HG03439 (cell line): Measurements from ENCODE around the gene STOML1.
"Not testable (repeated sequence)": the region's sequence is repeated elsewhere in the genome, so short reads cannot be mapped to it uniquely, and the experiment has no call there.

Experiments used
- ATAC-seq: cut with Tn5 transposase; IDR thresholded peaks from one replicate; pipeline ENCODE4 v1.9.1; 2021; ENCODE audit warnings: mild to moderate bottlenecking, moderate library complexity; ENCODE audit not compliant: unreplicated experiment

STOML1 gene

DNA sequence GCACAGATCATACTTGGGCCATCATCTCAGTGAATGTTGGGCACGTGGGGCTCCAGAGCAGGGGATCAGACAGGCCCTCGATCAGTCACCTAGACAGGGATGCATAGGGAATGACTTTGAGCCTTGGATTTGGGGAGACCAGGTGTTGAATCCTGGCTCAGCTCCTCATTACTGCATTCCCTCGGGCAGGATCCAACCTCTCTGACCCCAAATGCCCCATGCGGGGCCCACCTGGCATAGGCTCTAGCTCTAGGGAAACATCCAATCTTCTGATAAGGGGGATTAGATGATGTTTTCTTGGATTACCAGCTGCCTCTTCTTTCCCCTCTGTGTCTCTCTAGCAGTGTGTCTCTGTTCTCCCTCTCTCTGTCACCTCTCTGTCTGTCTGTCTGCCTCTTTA, 43.1 kb downstream of the STOML1 start:
- no peak for ATAC-seq

DNA sequence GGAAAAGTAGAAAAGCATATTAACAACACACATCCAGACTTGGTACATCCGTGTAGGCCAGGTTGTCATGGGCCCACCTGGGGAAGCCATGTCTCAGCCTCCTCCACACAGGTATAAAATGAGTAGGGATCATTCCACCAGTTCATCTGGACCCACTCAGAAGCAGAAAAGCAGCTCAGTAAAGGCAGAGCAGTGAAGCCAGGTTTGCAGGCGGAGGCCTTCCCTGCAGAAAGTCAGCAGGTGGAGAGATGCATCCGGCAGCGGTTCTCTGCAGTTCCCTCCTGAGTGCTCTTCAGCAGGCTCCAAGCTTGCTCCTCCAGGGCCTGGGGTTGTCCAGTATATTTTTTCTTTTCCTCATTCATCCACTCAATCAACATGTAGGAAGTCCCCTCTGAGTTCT, 43.7 kb downstream of the STOML1 start:
- ATAC-seq, result no peak

DNA sequence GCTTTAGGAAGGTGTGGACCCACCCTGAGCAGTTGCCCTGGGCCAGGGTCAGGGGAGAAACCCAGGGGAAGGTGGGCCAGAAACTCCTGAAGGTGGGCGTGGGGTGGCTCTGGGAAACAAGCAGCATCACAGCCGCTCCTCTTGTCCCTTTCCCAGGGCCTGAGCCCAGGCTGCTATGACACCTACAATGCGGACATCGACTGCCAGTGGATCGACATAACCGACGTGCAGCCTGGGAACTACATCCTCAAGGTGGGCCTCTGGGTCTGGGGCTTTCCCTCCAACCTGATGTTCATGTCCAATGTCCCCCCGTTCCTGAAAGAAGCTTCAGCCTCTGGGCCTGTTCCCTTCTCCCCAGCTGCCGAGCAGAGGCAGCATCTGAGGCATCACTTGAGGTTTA, 44.4 kb downstream of the STOML1 start:
- no peak for ATAC-seq

DNA sequence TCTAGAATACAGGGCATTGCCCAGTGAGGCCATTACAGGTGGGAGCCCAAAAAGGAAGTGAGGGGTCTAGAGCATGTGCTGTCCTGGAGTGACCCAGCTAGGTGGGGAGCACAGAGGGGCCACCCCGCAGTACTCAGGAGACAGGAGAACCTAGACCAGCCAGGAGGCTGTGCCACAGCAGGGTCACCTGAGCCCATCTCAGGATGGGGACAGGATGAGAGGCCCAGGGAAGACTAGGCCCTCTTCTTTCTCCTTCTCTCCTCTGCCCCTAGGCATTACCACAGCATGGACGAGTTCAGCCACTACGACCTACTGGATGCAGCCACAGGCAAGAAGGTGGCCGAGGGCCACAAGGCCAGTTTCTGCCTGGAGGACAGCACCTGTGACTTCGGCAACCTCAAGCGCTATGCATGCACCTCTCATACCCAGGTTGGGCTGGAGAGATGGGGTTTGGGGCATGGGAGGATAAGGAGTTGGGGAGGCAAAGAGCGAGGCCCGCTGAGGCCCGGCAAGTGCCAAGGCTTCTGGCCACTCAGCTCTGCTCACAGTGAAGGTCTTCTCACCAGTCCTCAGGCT, 45.2 kb downstream of the STOML1 start:
- no peak for ATAC-seq

DNA sequence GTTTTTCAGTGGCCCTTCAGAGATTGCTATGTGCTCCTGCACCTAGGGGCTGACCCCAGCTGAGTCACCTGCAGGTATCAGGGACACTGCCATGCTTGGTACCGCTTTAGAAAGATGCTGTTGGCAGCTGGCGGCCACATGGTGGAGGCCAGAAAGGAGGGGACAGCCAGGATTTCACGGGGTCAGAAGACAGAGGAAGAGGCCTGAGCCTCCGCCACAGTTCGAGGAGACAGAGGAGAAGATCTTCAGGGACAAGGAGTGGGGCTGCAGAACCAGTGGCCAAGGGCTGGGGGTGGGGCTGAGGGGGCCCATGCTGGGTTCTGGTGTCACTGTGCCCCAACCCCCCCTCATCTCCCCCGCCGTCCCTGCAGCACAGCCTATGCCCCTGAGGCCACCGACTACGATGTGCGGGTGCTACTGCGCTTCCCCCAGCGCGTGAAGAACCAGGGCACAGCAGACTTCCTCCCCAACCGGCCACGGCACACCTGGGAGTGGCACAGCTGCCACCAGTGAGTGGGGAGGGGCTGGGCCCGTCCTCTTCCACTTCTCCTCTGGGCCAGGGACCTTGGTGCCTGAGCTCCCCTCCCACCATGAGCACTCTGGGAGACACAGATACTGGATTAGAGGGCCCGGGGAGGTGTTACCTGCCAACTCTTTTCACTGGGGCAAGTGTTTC, 45.9 kb downstream of the STOML1 start:
- ATAC-seq, result no peak

DNA sequence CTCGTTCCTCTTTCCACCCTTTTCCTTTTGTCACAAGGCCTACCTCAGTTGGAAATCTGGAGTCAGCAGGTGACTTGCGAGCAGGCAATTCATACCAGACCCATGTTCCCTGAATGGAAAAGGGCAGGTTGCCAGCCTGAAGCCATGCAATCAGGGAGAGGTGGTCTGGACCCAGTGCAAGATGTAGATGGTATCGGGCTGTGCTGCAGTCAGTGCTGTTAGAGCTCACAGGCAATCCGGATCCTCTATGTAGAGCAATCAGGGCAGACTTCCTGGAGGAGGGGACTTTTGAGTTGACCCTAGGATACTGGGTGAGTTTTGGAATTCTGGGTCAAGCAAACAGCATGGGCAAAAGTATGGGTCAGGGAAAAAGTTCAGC, 47.0 kb downstream of the STOML1 start:
- no peak for ATAC-seq

DNA sequence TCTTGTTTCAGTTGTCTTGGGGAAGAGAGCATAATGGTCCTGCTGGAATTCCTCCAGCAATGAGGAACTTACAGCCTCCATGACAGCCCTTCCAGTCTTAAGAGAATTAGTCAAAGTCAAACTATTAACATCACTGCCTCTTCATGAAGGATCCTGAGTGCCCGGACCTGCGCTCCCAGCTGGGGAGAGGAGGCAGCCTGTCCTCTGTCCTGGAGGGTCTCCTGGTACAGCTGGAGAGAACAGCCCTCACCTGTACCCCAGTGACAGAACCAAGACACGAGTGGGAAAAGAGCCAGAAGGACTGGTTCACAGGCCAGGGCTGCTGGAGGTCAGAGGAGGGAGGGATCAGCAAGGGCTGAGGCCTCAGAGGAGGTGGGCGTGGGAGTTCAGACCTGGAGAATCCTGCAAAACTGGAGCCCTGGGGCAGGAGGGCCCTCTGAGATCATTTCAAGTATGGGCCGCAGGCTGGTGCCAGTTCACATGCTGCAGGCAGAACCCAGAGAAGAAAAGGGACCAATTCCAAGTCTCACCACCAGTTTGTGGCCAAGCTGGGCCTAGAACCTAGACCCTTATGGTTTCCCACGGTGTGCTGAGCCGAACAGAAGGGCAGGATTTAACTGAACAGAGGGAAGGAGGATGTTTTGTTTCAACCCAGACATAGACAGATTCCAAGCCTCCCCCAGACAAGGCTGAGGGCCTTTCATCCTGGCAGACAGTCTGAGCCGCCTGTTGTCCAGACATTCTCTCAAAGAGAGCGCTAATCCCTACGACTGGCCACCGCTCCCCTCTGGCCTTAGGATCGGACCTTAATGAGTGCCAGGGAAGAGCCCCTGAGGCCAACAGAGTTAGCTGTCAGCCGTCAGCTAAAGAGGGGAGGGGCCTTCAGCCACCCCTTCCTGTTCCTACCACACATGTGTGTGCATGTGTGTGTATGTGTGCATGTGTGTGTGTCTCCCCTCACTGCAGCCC, 47.6 kb downstream of the STOML1 start:
- no peak for ATAC-seq

DNA sequence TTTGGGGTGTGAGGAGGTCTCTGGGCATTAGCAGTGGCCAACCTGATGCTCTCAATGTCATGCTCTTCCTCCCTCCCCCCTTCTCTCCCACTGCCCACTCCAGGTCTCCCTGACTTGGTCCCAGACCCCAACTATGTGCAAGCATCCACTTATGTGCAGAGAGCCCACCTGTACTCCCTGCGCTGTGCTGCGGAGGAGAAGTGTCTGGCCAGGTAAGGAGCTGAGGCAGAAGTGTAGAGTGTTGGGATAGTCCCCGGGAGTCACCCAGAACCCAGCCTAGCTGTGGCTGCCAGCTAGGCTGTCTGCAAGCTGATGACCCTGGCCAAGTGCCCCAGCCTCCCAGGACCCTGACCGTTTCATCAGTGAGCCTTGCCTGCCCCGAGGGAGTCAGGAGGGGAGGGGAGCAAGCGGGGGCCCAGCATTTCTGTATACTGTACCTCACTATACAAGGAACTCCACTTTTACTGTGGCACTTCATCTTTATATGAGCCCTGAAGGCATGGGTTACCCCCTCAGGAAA, 49.3 kb downstream of the STOML1 start:
- no peak for ATAC-seq

DNA sequence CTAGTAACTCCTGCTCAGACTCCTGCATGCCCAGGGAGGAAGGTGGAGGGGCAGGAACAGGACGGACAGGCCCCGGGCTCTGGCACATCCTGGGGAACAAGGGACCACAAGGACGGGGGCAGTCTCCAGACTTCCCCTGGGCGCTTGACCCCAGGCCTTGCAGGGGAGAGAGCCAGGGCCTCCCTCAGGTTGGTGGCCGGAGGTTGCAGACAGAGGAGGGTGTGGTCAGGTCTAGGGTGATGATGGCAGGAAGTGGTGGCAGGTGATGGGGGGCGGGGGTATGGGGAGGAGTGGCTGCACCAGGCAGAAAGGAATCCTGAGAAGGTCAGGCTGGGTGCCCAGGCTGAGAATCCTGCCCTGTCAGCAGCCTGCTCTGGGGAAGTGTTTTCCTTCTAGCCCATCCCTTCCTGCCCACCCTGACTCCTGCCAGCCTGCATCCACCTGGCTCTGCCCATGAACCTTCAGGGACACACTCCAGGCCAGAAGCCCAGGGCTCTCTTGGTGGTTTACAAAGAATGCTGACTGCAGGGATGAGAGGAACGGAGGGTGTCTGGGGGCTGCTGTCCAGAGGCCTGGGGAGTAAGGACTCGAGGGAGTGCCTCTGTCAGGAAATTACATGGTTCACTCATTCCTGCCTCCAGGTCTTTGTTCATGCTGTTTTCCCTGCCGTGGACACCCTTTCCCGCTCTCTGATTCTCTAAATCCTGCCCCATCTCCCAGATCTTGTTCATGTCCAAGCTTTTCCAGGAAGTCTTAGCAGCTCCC, 50.0 kb downstream of the STOML1 start:
- no peak for ATAC-seq

DNA sequence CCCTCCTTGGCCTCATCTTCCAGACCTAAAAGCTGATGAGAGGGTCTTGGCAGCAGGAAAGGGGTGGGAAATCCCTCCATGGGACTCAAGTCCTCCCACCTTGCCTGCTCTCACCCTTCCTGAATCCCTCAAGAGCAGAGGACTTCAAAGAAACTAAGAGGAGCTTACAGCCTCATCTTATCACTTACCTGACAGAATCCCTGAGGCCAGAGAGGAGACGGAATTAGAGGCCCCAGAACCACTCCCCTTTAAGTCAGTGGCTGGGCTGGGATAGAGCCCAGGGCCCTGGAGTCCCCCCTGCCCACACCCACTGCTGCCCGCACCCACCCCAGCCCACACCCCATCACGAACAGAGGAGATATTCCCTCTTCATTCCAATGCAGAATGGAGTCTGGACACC, 50.6 kb downstream of the STOML1 start:
- ATAC-seq, result no peak

DNA sequence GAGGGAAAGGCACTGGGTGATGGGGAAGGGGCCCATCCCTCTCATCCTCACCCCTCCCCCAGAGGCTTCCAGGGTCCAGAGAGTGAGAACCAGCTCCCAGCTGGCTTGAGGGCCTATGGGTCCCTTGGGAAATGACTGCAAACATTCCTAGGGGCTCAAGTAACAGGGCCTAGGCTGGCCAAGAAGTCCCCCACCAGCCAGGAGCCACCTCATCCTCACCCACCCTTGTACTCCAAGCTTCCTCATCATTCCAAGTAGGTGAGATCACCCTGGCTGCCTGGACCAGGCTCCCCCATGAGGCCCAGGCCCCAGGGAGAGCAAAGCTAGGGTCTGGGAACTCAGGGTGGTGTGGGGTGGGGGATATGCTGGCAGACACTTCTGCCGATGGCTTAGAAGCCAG, 51.1 kb downstream of the STOML1 start:
- ATAC-seq, result no peak

DNA sequence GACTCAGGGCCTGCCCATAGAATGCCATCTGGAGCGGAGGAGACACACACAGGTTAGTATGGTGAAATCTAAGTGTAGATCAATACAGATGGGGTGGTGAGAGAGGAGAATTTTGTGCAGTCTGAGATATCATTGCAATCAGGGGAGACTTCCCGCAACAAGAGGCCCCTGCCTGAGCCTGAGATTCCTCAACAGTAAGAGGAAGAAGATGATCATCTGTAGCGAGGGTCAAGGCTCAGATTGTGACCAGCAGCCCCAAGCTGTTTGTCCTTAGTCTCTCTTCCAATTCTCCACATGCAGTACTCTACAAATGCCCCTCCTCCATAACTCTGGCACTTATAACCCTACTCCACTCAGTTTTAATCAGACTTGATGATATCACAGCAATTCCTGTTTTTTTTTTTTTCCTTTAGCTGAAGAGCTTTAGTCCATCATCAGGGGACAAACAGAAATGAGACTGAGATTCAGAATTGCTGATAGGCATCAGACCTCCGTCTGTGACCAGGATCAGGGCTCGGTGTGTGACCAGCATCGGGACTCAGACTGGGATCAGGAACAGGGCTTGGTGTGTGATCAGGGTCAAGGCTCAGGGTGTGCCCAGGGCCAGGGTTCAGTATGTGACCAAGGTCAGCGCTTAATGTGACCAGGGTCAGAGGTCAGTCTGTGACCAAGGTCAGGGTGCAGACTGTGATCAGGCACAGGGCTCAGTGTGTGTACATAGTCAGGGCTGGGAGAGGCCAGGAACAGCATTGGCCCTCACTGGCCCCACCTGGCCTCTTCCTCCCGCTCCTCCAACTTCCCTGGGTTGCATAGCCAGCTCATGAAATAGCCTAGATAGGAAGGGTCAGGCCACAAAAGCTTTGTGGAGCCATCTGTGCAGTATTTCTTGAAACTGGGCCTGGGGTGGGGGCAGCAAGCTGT, 51.8 kb downstream of the STOML1 start:
- no peak for ATAC-seq

DNA sequence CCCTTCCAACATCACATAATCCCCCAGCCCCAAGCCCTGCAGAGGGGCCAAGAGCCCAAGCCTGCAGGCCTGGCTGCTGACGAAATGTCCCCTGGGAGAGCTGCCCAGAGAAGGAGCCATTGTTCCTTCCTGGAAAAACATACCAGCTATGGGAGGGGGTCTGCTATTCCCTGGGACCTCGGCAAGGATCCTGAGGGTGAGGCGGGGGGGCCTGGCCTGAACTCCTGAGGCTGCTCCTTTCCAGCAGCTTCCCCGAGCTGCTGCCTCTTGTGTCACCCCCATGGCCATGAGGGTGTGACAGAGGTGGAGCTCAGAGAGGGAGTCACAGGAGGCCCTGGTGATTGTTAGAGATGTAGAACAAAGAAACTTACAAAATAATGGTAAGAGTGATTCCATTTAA, 53.0 kb downstream of the STOML1 start:
- ATAC-seq, result no peak

DNA sequence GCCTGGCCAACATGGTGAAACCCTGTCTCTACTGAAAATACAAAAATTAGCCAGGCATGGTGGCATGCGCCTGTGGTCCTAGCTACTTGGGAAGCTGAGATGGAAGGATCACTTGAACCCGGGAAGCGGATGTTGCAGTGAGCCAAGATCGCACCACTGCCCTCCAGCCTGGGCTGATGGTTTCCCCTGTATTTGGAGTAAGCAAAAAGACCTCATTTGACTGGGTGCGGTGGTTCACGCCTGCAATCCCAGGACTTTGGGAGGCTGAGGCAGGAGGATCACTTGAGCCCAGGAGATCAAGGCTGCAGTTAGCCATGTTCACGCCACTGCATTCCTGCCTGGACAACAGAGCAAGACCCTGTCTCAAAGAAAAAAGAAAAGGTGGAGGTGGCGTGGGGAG, 53.6 kb downstream of the STOML1 start:
- ATAC-seq, result not testable (repeated sequence)

DNA sequence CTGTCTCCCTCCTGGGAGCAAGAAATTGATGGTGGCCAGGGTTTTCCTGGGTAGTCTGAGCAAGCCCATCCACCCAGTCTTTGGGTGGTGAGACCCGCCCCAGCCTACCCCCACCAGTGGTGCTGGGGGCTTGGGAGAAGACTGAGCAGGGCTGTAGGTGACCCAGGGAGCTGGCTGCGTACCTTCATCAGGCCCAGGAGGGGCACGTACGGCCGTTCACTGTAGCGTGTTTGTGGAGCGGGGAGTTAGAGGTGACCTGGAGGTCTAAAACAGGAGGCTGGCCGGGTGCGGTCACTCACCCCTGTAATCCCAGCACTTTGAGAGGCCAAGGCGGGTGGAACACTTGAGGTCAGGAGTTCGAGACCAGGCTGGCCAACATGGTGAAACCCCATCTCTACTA, 54.4 kb downstream of the STOML1 start:
- ATAC-seq, result no peak

DNA sequence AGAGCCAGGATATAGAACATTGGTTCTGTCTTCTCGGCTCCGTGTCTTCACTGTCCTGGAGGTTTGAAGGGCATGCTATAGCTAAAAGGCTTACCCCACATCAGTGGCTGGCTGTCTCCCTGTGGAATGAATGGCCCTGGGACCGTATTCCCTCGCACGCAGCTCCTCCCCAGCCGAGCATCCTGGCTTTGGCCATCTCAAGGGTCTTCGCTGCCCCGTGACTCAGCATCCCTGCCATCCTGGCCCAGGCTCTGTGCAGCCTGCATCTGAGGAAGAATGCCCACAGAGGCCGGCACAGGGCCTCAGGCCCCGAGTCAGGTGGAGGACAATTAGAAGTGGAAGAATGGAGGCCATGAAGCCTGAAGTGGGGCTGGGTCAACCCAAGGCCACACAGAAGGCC, 54.8 kb downstream of the STOML1 start:
- ATAC-seq, result no peak

DNA sequence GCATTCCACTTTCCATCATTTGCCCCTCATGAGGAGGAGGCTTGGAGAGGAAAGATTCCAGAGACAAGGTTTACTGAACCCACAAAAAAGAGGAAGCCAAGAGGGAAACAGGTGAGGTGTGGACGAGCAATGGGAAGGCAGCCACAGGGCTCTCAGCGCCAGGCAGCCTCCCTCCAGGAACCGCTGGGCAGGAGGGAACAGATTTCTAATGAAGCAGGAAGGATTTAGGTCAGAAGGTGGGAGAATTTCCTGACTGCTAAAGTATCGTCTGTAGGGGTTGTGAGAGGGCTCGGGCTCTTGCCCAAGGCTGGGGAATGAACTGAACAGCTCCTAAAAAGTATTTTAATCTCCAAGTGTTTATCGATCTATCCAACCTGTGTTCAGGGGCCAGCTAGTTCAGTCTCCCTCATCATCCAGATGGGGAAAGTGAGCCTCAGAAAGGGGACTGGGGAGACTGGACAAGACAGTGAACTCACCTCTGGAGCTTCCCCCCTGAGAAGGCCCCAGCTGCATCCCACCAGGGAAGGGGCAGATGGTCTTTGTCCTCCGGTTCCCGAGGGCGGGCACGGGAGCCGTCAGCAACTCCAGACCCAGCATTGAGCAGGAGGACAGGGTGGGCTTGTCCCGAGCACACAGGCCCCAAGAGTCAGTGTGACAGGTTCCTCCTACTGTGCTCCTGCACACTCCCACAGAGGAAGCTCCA, 55.4 kb downstream of the STOML1 start:
- ATAC-seq, result no peak

DNA sequence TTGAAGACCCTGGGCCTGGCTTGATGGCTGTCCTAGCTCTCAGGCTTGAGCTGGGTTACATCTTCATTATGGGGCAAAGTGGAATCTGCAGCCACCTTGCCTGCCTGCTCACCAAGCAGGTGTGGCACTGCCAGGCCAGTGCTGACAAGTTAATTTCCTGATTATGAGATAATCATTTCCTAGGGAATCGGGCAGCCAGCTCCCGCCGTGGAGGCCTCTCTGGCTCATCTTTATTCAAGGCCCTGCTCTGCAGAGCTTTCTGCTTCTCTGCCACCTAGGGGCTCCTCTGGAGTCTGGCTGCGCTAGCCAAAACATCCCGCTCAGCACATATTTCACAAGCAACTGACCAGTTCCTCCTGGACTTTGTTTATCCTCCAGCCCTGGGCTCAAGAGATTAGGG, 55.9 kb downstream of the STOML1 start:
- ATAC-seq, result no peak

DNA sequence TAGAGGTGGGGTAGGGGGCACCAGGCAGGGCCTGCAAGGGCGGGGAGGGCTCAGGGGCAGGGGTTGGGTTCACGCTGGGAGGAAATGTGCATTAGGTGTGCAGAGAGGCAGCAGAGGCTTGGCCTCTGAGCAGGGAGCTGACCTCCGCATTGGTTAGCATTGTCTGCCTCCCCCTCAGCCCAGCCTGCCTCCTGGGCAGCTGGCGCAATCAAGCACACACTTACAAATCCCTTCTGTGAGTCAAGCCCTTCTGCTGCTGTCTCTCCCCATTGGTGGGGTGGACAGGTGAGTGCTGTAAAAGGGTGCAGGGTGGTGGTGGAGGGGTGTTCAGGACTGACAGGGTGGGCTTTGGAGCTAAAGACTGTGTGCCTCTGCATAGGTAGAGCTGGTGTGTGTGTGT, 56.5 kb downstream of the STOML1 start:
- ATAC-seq, result no peak
